ENCODE measurements around the gene SLC13A5.

DNA sequence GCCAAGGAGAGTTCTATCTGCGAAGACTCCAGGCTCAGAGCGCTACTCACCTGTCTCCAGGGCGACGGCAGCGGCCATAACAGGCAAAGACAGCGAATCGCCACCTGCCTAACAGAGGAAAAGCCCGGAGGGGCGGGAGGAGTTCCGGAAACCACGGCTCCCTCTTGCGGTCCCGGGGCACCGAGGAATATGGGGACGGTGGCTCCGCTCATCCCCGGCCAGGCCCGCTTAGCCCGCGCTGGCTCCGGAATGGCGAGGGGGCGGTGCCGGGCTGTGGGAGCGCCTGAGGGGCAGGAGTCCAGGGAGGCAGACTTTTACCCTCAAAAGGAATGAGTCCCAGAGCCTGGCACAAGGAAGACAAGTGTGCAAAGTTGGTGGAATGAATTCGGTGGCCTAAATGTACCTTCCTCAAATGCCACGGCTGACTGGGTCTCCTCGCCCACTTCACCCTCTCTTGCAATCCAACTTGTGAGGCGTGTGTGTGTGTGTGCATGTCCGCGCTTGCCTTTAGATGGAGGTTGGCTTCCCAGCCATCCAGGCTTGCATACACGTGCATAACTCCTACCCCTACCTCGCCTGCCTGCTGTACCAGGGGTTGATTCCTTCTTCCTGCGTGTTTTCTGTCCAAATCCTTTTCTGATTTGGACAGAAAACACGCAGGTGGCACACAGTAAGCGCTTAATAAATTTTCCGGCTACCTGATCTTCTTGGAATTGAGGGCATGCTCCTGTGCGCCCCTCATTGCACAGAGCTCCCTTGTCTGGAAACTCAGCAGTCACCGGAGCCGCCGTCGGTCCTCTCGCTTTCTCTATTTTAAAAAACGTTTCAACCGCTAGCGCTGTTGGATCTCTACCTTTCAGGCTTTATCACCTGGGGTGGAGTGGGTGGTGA lies 58.1 kb downstream of the SLC13A5 start:
- TF ChIP-seq MAX (IDR thresholded peaks at IDR 0.05; ENCODE audit: low read depth, low read length) (no peak), CTCF (IDR thresholded peaks at IDR 0.05; ENCODE audit: low read depth, low read length) (no peak), POLR2A (IDR thresholded peaks at IDR 0.05; ENCODE audit: extremely low read depth, insufficient read length) (no peak)

Data from NB4 (cell line).